ENCODE measurements around the gene MTMR3.

MTMR3 gene

DNA sequence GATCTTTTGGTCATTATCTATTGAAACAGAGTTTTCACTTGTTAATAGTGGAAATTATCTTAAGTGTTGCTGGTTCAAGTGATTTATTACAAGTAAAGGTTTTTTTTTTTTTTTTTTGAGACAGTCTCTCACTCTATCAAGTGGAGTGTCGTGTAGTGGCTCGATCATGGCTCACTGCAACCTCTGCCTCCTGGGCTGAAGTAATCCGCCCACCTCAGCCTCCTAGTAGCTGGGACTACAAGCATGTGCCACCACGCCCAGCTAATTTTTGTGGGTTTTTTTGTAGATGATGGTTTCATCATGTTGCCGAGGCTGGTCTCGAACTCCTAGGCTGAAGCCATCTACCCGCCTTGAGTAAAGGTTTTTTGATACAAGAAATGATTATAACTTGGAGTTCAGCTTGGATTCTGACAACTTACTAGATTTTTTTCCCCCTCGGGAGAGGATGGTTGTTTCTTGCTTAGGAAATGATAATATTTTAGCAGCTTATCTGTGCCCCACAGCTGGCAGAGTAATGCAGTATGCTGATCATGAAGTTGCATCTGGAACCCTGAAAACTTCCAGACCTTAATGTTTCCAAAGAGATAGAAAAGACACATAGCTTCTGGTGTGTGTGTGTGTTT is 68.9 kb downstream of the MTMR3 start:
- no peak overlapping the region for H3K4me3 ChIP-seq (ENCODE audit: low read depth in 1 of 2, low read length in 1 of 2)
- H3K27ac ChIP-seq, result peak overlapping the region; percentile 15
- no peaks in the 10 kb centered on the region for H3K36me3 ChIP-seq
- H3K4me1 ChIP-seq (ENCODE audit: control insufficient read depth in 1 of 2, insufficient read depth in 1 of 2, low read depth in 1 of 2, low read length in 1 of 2), result peaks cover 3 to 19% of the 10 kb centered on the region in 2 experiments
- TF ChIP-seq, protein P1, sequence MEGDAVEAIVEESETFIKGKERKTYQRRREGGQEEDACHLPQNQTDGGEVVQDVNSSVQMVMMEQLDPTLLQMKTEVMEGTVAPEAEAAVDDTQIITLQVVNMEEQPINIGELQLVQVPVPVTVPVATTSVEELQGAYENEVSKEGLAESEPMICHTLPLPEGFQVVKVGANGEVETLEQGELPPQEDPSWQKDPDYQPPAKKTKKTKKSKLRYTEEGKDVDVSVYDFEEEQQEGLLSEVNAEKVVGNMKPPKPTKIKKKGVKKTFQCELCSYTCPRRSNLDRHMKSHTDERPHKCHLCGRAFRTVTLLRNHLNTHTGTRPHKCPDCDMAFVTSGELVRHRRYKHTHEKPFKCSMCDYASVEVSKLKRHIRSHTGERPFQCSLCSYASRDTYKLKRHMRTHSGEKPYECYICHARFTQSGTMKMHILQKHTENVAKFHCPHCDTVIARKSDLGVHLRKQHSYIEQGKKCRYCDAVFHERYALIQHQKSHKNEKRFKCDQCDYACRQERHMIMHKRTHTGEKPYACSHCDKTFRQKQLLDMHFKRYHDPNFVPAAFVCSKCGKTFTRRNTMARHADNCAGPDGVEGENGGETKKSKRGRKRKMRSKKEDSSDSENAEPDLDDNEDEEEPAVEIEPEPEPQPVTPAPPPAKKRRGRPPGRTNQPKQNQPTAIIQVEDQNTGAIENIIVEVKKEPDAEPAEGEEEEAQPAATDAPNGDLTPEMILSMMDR (IDR thresholded peaks at IDR 0.05), result no peak
- H3K27me3 ChIP-seq, result no peaks in the 10 kb centered on the region
- H3K9me3 ChIP-seq, result no peaks in the 10 kb centered on the region

DNA sequence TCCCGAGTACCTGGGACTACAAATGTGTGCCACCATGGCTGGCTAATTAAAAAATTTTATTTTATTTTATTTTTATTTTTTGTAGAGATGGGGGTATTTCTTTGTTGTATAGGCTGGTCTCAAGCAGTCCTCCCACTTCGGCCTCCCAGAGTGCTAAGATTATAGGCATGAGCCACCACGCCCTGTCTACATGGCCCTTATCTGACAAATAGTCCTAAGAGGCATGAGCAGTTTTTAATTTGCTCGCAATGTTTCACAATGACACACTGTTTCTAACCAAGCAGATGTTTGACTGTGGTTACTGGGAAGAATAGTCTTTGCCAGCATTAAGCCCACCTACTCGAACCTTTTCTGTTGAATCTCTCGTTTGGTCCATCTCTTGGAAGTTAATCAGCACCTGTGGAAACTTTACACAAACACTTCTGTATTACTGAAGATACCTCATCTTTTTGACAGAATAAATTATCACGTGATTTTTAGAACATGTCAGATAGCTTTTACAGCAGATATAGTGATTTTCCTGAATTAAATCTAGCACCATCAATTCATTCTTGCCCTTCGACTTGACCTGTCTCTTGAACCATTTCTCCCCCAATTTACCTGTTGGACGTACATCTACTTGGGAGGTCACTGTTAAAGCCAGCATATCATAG is 71.4 kb downstream of the MTMR3 start:
- H3K4me1 ChIP-seq (ENCODE audit: control insufficient read depth in 1 of 2, insufficient read depth in 1 of 2, low read depth in 1 of 2, low read length in 1 of 2), result peaks cover 3 to 9% of the 10 kb centered on the region in 2 experiments
- no peak overlapping the region for H3K27ac ChIP-seq
- TF ChIP-seq, protein P1 (IDR thresholded peaks at IDR 0.05), result no peak
- H3K4me3 ChIP-seq (ENCODE audit: low read depth in 1 of 2, low read length in 1 of 2), result no peak overlapping the region
- H3K27me3 ChIP-seq, result no peaks in the 10 kb centered on the region
- peaks cover 13% of the 10 kb centered on the region for H3K36me3 ChIP-seq
- H3K9me3 ChIP-seq, result no peaks in the 10 kb centered on the region

DNA sequence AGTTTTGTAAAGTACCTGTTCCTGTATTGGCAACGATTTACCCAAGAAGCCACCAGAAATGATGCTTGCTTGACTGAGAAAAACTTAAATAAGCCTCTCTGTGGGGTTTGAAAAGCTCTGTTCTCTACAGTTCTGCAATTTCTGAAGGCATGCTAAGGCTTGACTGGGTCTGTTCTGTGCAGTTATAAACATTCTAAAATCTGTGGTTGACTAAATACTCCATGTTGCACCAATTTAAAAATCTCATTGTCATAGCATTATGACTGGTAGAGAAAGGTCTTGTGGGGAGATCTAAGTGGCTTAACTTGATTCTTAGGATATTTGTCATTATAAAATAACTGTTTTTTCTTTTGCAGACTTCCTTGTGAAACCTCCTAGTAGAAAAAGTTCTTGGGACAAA is 73.7 kb downstream of the MTMR3 start:
- Histone ChIP-seq H3K4me3 (ENCODE audit: low read depth in 1 of 2, low read length in 1 of 2) (no peak overlapping the region), H3K27me3 (no peaks in the 10 kb centered on the region), H3K4me1 (ENCODE audit: control insufficient read depth in 1 of 2, insufficient read depth in 1 of 2, low read depth in 1 of 2, low read length in 1 of 2) (peaks cover 3 to 9% of the 10 kb centered on the region in 2 experiments), H3K27ac (peak overlapping the region; percentile 49), H3K36me3 (peaks cover 22% of the 10 kb centered on the region), H3K9me3 (no peaks in the 10 kb centered on the region)
- TF ChIP-seq, protein P1 (IDR thresholded peaks at IDR 0.05), result no peak

DNA sequence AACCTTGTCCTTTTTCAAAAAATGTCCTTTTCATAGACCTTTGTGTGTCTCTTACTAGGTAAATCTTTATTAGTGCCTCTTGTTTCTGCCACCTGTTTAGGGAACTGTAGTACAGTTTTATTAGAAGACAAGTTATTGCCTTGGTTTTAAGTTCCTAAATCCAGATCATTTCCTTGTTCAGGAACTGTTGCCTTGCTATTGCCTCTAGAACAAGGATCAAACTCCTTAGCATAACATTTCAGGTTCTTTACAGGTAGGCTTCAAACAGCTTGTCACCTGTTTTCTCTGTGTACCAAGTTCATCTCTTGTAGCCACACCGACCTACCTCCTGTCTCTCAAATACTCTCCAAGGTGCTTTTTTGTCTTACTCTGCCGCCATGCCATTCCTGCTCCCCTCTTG is 75.2 kb downstream of the MTMR3 start:
- H3K4me1 ChIP-seq (ENCODE audit: control insufficient read depth in 1 of 2, insufficient read depth in 1 of 2, low read depth in 1 of 2, low read length in 1 of 2), result peaks cover 0 to 5% of the 10 kb centered on the region in 2 experiments
- TF ChIP-seq, protein P1 (IDR thresholded peaks at IDR 0.05), result no peak
- H3K4me3 ChIP-seq (ENCODE audit: low read depth in 1 of 2, low read length in 1 of 2), result no peak overlapping the region
- H3K27me3 ChIP-seq, result no peaks in the 10 kb centered on the region
- no peaks in the 10 kb centered on the region for H3K9me3 ChIP-seq
- H3K36me3 ChIP-seq, result peaks cover 33% of the 10 kb centered on the region
- peak overlapping the region; percentile 42 for H3K27ac ChIP-seq

DNA sequence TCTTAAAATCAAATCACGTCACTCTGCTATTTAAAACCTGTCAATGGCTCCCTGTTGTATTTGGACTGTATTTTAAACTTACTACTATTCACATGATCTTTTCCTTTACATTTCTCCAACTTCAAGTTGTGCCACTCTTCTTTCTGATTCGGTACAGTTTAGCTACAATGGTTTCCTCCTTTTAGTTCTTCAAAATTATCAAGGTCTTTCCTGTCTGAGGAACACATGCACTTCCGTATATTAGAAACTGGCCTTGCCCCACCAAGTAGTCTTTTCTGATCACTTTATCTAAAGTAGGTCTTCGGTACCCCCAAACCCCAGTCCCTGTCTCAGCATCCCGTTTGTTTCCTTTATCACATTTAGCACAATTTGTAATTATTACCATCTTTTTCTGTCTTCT is 81.8 kb downstream of the MTMR3 start:
- TF ChIP-seq, protein P1 (IDR thresholded peaks at IDR 0.05), result no peak
- no peaks in the 10 kb centered on the region for H3K9me3 ChIP-seq
- H3K27ac ChIP-seq, result peak overlapping the region; percentile 70
- H3K27me3 ChIP-seq, result no peaks in the 10 kb centered on the region
- peak overlapping the region in 1 of 2 experiments; percentile 3 for H3K4me3 ChIP-seq (ENCODE audit: low read depth in 1 of 2, low read length in 1 of 2)
- H3K36me3 ChIP-seq, result peaks cover 23% of the 10 kb centered on the region
- H3K4me1 ChIP-seq (ENCODE audit: control insufficient read depth in 1 of 2, insufficient read depth in 1 of 2, low read depth in 1 of 2, low read length in 1 of 2), result peaks cover 28 to 39% of the 10 kb centered on the region in 2 experiments
